Fibroblast of villous mesenchyme (primary cell): ENCODE data around the gene FADD. TPM values are rescaled to one million over a fixed set of nuclear protein-coding genes. Genes with fewer than 3 reads are reported as not detected.

ENCODE experiments used
- DNase-seq: peaks from one replicate; pipeline ENCODE4 v3.0.0-alpha.2; 2010; ENCODE audit warnings: low read depth
- H3K4me3 ChIP-seq: 2 replicates; pipeline ENCODE4 v1.5.1; 2011; ENCODE audit warnings: low read depth, mild to moderate bottlenecking, low read length
- total RNA-seq: library from RNA; depleted of rRNA; stranded (reverse); fragments of >200 nt; gene quantifications from 2 replicates; pipeline ENCODE4 v1.2.3, GENCODE V29; 2012
- TF ChIP-seq, protein P1 (sequence below): IDR thresholded peaks from 2 replicates; pipeline ENCODE4 v1.5.1; 2012; ENCODE audit warnings: low read depth, mild to moderate bottlenecking, low read length; ENCODE audit not compliant: insufficient read depth

FADD gene, protein sequence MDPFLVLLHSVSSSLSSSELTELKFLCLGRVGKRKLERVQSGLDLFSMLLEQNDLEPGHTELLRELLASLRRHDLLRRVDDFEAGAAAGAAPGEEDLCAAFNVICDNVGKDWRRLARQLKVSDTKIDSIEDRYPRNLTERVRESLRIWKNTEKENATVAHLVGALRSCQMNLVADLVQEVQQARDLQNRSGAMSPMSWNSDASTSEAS
- total RNA-seq, result 39.0 and 49.7 TPM in 2 replicates

DNA sequence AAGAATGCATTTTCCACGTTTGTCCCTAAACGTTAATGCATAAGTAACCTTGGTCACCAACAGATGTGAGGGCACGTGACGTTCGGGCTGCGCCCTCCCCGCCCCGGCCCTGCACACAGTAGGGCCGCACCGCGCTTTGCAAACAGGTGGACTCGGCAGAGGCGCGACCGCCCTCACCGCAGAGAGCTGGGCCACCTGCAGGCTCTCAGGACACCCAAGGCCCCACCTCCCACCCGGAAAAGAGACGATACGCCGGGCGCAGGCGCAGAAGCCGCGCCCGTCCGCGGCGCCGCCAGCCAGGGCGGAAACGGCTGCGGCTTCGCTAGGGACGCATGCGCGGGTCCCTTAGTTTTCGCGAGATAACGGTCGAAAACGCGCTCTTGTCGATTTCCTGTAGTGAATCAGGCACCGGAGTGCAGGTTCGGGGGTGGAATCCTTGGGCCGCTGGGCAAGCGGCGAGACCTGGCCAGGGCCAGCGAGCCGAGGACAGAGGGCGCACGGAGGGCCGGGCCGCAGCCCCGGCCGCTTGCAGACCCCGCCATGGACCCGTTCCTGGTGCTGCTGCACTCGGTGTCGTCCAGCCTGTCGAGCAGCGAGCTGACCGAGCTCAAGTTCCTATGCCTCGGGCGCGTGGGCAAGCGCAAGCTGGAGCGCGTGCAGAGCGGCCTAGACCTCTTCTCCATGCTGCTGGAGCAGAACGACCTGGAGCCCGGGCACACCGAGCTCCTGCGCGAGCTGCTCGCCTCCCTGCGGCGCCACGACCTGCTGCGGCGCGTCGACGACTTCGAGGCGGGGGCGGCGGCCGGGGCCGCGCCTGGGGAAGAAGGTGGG lies at the start of gene FADD:
TSS of gene FADD (plus strand) at position 377 of the 831 bp plus-strand sequence. CDS start at position 541, 164 bp downstream.
- DNase-seq, result peak; percentile 93
- TF ChIP-seq, protein P1, sequence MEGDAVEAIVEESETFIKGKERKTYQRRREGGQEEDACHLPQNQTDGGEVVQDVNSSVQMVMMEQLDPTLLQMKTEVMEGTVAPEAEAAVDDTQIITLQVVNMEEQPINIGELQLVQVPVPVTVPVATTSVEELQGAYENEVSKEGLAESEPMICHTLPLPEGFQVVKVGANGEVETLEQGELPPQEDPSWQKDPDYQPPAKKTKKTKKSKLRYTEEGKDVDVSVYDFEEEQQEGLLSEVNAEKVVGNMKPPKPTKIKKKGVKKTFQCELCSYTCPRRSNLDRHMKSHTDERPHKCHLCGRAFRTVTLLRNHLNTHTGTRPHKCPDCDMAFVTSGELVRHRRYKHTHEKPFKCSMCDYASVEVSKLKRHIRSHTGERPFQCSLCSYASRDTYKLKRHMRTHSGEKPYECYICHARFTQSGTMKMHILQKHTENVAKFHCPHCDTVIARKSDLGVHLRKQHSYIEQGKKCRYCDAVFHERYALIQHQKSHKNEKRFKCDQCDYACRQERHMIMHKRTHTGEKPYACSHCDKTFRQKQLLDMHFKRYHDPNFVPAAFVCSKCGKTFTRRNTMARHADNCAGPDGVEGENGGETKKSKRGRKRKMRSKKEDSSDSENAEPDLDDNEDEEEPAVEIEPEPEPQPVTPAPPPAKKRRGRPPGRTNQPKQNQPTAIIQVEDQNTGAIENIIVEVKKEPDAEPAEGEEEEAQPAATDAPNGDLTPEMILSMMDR, result no peak
- peak within 1 kb of the TSS; percentile 98 for H3K4me3 ChIP-seq

DNA sequence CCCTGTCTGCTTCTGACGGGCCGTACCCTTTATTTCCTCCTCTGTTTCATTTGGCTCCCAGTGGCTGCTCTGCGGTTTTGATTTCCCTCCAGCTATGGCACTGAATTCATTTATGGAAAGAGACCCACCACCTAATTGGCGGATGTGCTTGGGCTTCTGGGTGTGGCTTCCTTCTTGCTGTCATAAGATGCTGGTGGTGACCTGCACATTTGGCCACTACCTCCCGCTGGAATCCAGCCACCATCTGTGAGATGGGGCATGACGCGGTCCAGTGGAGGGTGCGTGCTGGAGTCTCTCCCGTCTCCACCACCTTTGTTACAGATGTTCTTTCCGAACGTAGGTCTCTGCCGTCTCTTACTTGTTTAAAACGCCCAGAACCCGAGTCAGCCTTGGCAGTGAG lies 47.7 kb upstream of the FADD start:
- TF ChIP-seq, protein P1, result no peak
- H3K4me3 ChIP-seq, result no peak overlapping the region
- no peak for DNase-seq

DNA sequence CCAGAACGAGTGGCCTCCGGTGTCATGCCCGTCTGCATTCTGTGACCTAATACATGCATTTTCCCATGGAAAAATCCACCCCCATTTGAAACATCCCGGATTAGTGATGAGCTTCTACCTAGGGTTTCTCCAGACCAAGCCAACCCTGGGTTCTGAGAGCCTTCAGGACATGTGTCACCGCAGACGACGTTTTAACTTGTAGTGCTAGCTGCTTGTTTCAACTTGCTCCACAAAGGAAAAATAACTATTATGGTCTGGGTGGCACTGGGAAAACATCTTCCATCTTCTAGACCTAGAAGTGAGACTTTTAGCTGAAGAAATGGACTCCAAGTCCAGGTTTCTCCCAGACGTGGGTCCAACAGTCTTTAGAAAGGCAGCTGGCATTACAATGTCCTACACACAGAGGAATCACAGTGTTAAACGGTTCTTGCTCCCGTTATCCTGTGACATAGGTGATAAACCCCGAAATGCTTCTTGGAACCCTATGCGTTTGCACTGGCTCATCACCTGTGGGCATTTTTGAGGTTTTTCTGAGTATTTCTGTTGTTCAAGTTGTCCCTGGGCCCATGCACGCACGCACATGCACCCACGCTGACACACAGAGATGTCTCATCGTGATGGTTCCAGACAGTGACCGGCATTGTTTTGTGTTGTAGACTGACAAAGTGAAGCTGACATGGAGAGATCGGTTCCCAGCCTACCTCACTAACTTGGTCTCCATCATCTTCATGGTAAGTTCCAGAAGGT lies 46.6 kb upstream of the FADD start:
- DNase-seq, result no peak
- no peak overlapping the region for H3K4me3 ChIP-seq
- TF ChIP-seq, protein P1, result no peak

DNA sequence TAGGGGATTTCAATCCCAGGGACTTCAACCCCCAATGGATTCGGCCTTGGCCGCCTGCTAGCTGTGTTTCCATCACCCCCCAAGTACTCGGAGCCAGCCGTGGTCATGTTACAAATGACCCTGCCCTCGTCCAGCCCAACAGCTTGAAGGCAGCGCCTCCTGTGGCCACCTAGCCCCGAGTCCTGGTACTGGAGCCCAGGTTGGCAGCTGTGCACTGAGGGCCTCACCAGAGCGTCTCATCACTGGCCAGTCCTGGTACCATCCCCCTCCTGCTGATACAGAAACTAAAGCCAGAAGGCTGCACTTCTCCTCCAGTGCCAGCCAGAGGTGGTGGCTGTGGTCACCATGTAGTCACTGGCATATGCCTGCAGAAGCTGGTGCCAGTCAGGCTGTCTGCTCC lies 44.9 kb upstream of the FADD start:
- TF ChIP-seq, protein P1, result peak; percentile 27
- DNase-seq, result no peak
- no peak overlapping the region for H3K4me3 ChIP-seq

DNA sequence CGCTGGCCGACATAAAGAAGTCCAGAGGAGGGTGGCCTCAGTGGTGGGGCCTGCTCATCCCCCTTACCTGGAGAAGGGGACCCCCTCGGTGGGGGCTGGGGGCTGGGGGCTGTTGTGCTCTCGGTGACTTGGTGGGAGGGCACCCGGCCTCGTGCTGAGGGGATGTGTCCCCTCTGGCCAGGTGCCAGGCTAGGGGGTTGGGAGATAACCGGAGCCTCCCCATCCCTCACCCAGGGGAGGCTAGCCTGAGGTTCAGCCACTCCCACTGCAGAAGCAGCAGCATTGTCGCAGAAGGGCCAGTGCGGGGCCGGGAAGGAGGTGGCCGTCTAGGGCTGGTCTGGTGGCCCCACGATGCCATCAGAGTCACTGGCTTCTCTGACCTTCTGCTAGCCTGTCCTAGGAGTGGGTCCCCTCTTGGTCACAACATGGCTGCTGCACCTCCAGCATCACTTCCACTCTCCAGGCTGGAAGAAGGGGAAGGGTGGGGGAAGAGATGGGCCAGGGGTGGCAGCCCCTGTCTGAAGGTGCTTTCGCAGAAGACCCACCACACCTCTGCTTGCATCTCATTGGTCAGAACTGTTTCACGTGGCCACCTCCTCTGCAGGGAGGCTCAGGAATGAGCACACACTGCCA lies 44.2 kb upstream of the FADD start:
- H3K4me3 ChIP-seq, result no peak overlapping the region
- no peak for DNase-seq
- TF ChIP-seq, protein P1, result no peak
